RWPE2 (cell line): ENCODE data around the gene KRT6B.

Experiments used
- ATAC-seq: fragments of 200-7000 bp; cut with Tn5 transposase; 3 replicates; pipeline ENCODE4 v1.9.1; 2021; ENCODE audit warnings: low read depth
- DNase-seq: peaks from one replicate; pipeline ENCODE4 v3.0.0-alpha.2; 2020; ENCODE audit warnings: low spot score
- H3K27ac ChIP-seq: fragments of 450-650 bp; 2 replicates; pipeline ENCODE4 v1.5.1; 2017; ENCODE audit warnings: mild to moderate bottlenecking; ENCODE audit not compliant: poor library complexity, severe bottlenecking
- H3K27me3 ChIP-seq: fragments of 250-450 bp; sonication (Bioruptor Pico); 2 replicates; pipeline ENCODE4 v1.5.1; 2021; ENCODE audit warnings: mild to moderate bottlenecking, moderate library complexity; ENCODE audit not compliant: insufficient read depth, poor library complexity, severe bottlenecking
- H3K36me3 ChIP-seq: fragments of 250-450 bp; sonication (Bioruptor Pico); 2 replicates; pipeline ENCODE4 v1.5.1; 2020; ENCODE audit warnings: low read depth, mild to moderate bottlenecking, moderate library complexity
- H3K4me1 ChIP-seq: fragments of 250-450 bp; sonication (Bioruptor Pico); 2 replicates; pipeline ENCODE4 v1.5.1; 2021; ENCODE audit warnings: mild to moderate bottlenecking, moderate library complexity; ENCODE audit not compliant: insufficient read depth, poor library complexity, severe bottlenecking
- H3K4me3 ChIP-seq: fragments of 250-450 bp; sonication (Bioruptor Pico); 2 replicates; pipeline ENCODE4 v1.5.1; 2021; ENCODE audit warnings: mild to moderate bottlenecking, moderate library complexity; ENCODE audit not compliant: severe bottlenecking
- H3K9me3 ChIP-seq: fragments of 250-450 bp; sonication (Bioruptor Pico); 2 replicates; pipeline ENCODE4 v1.5.1; 2021; ENCODE audit warnings: mild to moderate bottlenecking, moderate library complexity; ENCODE audit not compliant: severe bottlenecking
- CTCF ChIP-seq: fragments of 450-650 bp; IDR thresholded peaks from one replicate; pipeline ENCODE4 v1.5.1; 2017; ENCODE audit warnings: mild to moderate bottlenecking, moderate library complexity; ENCODE audit not compliant: poor library complexity, severe bottlenecking

Gene KRT6B

GRCh38 chr12:52473768-52474167, 21.8 kb upstream of the KRT6B start, which contains the start of gene KRT6C:
Gene KRT6C (minus strand): TSS chr12:52473805. CDS start chr12:52473737, 68 bp downstream.
- no peaks in the 10 kb centered on the region for H3K36me3 ChIP-seq
- H3K9me3 ChIP-seq = no peaks in the 10 kb centered on the region
- H3K27me3 ChIP-seq = no peaks in the 10 kb centered on the region
- H3K27ac ChIP-seq = peak within 1 kb of the TSS; percentile 29
- ATAC-seq (peak; percentile 93), DNase-seq (no peak)
- TF ChIP-seq CTCF = no peak
- no peak within 1 kb of the TSS for H3K4me3 ChIP-seq
- H3K4me1 ChIP-seq = peaks cover 9% of the 10 kb centered on the region

GRCh38 chr12:52469853-52470252, 17.9 kb upstream of the KRT6B start:
- no peak for ATAC-seq
- H3K27ac ChIP-seq = no peak overlapping the region

GRCh38 chr12:52464897-52465296, 13.0 kb upstream of the KRT6B start:
- H3K27me3 ChIP-seq = no peaks in the 10 kb centered on the region
- H3K4me1 ChIP-seq = no peaks in the 10 kb centered on the region
- ATAC-seq (no peak), DNase-seq (no peak)
- H3K36me3 ChIP-seq = no peaks in the 10 kb centered on the region
- H3K9me3 ChIP-seq = no peaks in the 10 kb centered on the region
- no peak for TF ChIP-seq CTCF
- no peak overlapping the region for H3K4me3 ChIP-seq
- no peak overlapping the region for H3K27ac ChIP-seq

More at GRCh38 chr12:52469853-52470252, 17.9 kb upstream of the KRT6B start:
- no peaks in the 10 kb centered on the region for H3K36me3 ChIP-seq
- no peaks in the 10 kb centered on the region for H3K9me3 ChIP-seq
- H3K4me3 ChIP-seq = no peak overlapping the region
- DNase-seq = no peak
- no peak for TF ChIP-seq CTCF
- peaks cover 9% of the 10 kb centered on the region for H3K4me1 ChIP-seq
- no peaks in the 10 kb centered on the region for H3K27me3 ChIP-seq

- H3K27me3 ChIP-seq = no peaks in the 10 kb centered on the region
- no peaks in the 10 kb centered on the region for H3K4me1 ChIP-seq
- TF ChIP-seq CTCF = no peak
- no peak for DNase-seq
- ATAC-seq = no peak
- no peak overlapping the region for H3K4me3 ChIP-seq
- no peaks in the 10 kb centered on the region for H3K36me3 ChIP-seq
- H3K9me3 ChIP-seq = no peaks in the 10 kb centered on the region
- no peak overlapping the region for H3K27ac ChIP-seq
These were observed 9.7 kb upstream of the KRT6B start for GRCh38 chr12:52461693-52462092.

- H3K27me3 ChIP-seq = no peaks in the 10 kb centered on the region
- H3K9me3 ChIP-seq = no peaks in the 10 kb centered on the region
- H3K4me3 ChIP-seq = no peak overlapping the region
- peaks cover 22% of the 10 kb centered on the region for H3K4me1 ChIP-seq
- no peak for ATAC-seq
- no peak for TF ChIP-seq CTCF
- no peak for DNase-seq
- H3K36me3 ChIP-seq = no peaks in the 10 kb centered on the region
- H3K27ac ChIP-seq = no peak overlapping the region
These were observed 6.9 kb upstream of the KRT6B start for GRCh38 chr12:52458861-52459260.
